HG02571 (cell line): ENCODE data around the gene PNRC2.
"Not testable (repeated sequence)": the region's sequence is repeated elsewhere in the genome, so short reads cannot be mapped to it uniquely, and the experiment has no call there.

Experiments
- ATAC-seq: cut with Tn5 transposase; IDR thresholded peaks from one replicate; pipeline ENCODE4 v1.9.1; 2021; ENCODE audit warnings: mild to moderate bottlenecking, moderate library complexity; ENCODE audit not compliant: unreplicated experiment

Gene PNRC2

GRCh38 chr1:23987038-23987437 is 27.4 kb downstream of the PNRC2 start:
- not testable (repeated sequence) for ATAC-seq

DNA sequence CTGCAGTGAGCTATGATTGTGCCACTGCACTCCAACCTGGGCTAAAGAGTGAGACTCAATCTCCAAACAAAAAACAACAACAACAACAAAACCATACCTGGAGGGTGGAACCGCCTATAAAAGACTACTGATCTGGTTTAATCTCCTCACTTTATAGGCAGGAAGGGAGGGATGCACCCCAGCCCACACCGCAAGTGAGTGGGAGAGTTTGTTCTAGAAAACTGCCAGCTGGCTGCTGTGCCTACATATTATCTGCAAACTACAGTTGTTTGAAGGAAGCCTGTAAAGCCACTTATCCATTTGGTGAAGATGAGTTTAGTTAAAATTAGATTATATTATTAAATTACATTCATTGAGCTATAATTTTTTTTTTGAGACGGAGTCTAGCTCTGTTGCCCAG is 29.6 kb downstream of the PNRC2 start:
- no peak for ATAC-seq

DNA sequence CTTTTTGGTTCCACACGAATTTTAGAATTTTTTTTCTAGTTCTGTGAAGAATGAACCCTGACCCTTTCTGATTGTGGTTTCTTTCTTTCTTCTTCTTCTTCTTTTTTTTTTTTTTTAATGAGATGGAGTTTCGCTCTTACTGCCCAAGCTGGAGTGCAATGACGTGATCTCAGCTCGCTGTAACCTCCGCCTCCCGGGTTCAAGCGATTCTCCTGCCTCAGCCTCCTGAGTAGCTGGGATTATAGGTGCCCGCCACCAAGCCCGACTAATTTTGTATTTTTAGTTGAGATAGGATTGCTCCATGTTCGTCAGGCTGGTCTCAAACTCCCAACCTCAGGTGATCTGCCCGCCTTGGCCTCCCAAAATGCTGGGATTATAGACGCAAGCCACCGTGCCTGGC is 32.4 kb downstream of the PNRC2 start:
- not testable (repeated sequence) for ATAC-seq

DNA sequence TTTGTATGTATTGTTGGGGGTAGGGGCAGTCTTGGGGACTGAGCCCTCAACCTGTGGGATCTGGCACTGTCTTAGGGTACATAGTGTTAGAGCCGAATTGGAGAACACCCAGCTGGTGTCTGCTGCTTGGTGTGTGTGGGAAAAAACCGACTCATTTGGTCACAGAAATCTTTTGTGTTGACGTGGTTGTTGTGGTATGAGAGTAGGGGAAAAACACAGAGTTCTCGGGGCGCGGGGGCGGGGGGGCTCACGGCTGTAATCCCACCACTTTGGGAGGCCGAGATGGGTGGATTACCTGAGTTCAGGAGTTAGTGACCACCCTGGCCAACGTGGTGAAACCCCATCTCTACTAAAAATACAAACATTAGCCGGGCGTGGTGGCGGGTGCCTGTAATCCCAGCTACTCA is 35.8 kb downstream of the PNRC2 start:
- no peak for ATAC-seq

DNA sequence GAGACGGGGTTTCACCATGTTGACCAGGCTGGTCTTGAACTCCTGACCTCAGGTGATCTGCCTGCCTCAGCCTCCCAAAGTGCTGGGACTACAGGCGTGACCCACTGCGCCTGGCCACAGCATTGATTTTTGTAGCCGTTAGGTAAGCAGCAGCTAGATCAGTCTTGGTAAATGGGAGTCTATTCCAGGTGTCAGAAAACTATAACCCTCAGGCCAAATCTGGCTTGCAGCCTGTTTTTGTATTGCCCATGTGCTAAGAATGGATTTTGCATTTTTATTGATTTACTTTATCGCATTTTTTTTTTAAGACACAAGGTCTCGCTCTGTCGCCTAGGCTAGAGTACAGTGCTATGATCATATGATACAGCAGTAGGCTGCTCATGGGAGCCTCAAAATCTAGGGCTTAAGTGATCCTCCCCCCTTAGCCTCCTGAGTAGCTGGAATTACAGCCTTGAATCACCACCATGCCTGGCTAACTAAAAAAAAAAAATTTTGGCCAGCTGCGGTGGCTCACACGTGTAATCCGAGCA is 37.1 kb downstream of the PNRC2 start:
- no peak for ATAC-seq

- ATAC-seq, result no peak
Measured at GRCh38 chr1:23997812-23998211, 38.2 kb downstream of the PNRC2 start.

GRCh38 chr1:23999156-23999671 is 39.6 kb downstream of the PNRC2 start:
- no peak for ATAC-seq

DNA sequence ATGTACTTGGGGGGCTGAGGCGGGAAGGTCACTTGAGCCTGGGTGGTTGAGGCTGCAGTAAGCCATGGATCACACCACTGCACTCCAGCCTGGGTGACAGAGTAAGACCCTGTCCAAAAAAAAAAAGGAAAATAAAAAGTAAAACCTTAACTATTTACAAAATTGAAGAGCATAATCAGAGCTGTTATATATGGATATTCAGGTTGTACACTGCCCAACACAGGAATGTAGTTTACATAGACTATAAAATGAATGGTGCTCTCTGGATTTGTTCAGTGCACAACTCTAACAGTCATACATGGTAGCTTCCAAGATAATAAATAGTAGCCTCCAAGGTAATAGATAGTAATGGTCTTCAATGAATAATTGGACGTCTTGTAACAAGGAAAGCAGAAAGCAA is 43.1 kb downstream of the PNRC2 start:
- ATAC-seq, result no peak

- no peak for ATAC-seq
Measured at GRCh38 chr1:24003331-24003972, 43.8 kb downstream of the PNRC2 start.

DNA sequence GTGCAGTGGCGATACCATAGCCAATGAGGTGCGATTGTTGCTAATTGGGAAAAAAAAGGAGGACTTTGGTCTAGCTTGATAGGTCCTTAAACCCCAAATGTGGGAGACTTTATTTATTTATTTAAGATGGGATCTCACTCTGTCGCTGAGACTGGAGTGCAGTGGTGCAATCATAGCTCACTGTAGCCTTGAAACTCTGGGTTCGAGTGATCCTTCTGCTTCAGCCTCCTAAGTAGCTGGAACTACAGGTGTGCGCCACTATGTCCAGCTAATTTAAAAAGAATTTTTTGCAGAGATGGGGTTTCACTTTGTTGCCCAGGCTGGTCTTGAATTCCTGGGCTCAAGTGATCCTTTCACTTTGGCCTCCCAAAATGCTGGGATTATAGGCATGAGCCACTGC is 44.5 kb downstream of the PNRC2 start:
- ATAC-seq, result no peak

- ATAC-seq, result no peak
Measured at GRCh38 chr1:24005163-24005562, 45.5 kb downstream of the PNRC2 start.

DNA sequence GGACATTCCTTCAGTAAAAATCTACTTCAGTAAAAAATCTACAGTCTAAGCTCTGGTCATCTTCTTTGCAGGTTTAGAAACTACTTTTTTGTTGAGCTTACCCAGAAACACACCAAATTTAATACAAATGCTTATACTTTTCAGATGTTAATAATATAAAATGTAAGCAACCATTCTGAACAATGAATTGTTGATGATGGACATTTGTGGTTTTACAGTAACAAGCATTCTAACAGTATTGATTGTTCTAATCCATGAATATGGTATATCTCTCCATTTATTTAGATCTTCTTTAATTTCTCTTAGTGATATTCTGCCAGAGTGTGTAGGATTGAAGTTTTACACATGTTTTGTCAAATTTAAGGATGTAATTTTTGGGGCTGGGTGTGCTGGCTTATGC is 47.5 kb downstream of the PNRC2 start:
- no peak for ATAC-seq

DNA sequence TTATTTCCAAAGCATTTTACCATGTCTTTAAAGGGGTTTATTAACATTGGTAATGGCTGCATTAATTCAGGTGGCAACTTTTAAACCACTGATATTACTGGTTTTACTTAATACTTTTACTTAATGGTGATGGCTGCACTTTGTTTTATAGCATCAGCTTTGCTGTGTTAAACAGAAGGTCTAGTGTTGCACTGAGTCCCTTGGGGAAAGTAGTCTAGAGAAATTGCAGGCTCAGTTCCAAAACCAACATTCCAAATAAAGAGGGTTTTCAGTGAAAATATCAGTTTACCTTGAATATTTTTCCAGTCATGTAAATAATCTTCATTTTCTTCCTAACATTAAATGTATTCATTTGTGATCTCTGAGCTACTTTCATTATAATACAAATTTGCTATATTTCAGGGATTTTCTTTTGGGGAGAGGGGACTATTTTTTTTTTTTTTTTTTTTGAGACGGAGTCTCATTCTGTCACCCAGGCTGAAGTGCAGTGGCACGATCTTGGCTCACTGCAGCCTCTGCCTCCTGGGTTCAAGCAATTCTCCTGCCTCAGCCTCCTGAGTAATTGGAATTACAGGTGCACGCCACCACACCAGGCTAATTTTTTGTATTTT is 49.1 kb downstream of the PNRC2 start:
- ATAC-seq, result not testable (repeated sequence)

DNA sequence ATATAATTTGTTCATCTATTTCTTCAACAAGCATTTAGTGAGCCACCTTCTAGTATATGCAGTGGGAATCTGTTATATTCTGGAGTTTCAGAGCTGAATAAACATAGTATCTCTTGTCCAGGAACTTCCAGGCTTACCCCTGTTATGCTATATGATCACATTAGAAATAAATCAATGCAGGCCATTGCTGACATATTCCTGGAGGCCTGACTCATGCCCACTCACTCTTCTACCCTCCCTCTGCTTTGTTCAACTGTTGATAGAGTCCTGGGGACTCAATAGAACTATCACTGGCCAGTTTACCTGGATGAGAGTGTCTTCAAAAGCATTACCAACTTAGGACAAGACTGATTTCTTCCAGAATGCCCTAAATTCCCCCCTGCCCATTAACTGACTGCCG is 49.8 kb downstream of the PNRC2 start:
- ATAC-seq, result no peak

GRCh38 chr1:24010650-24011049 is 51.0 kb downstream of the PNRC2 start:
- no peak for ATAC-seq

DNA sequence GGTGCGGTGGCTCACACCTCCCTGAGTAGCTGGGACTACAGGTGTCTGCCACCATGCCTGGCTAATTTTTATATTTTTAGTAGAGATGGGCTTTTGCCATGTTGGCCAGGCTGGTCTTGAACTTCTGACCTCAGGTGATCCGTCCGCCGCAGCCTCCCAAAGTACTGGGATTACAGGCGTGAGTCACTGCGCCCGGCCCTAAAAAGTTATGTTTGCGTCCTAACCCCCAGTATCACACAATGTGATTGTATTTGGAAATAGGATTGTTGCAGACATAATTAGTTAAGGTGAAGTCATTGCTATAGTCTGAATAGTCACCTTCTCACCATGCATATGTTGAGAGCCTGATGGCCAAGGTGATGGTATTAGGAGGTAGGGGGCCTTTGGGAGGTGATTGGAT is 53.2 kb downstream of the PNRC2 start:
- ATAC-seq, result not testable (repeated sequence)
